ENCODE measurements around the gene KCNIP1.

The KCNIP1 gene

GRCh38 chr5:170731052-170731451 lies 227.2 kb downstream of the KCNIP1 start:
- no peak overlapping the region for H2AFZ ChIP-seq (ENCODE audit: low read length)
- no peaks in the 10 kb centered on the region for H3K4me1 ChIP-seq (ENCODE audit: control insufficient read depth in 2 of 2, insufficient read depth in 1 of 2, low read depth in 1 of 2, low read length in 2 of 2)
- no peak overlapping the region for H4K91ac ChIP-seq (ENCODE audit: low read depth, low read length, poor library complexity)
- H3K23ac ChIP-seq (ENCODE audit: low read depth, low read length, poor library complexity) = no peak overlapping the region
- H3K27me3 ChIP-seq (ENCODE audit: control insufficient read depth in 3 of 3, insufficient read depth in 3 of 3, low read depth in 1 of 3, low read length in 3 of 3) = peaks cover 0 to 2% (median 0%) of the 10 kb centered on the region in 3 experiments
- WGBS, 2 donors (ENCODE audit: extremely low coverage in 2 of 2, insufficient read length in 2 of 2, insufficient replicate concordance in 1 of 2) = no CpG with 5 or more reads among the region's 1 CpG
- H2BK5ac ChIP-seq (ENCODE audit: low read length) = no peak overlapping the region
- no peak overlapping the region for H2BK120ac ChIP-seq (ENCODE audit: low read depth, low read length)
- no peak overlapping the region for H2BK15ac ChIP-seq (ENCODE audit: low read length)
- no peak overlapping the region for H3K4me3 ChIP-seq (ENCODE audit: low read length in 2 of 2)
- H3K14ac ChIP-seq (ENCODE audit: low read length) = no peak overlapping the region
- H3K36me3 ChIP-seq (replicated peaks in 1 of 2; ENCODE audit: control insufficient read depth in 2 of 2, insufficient read depth in 2 of 2, low read length in 2 of 2) = no peaks in the 10 kb centered on the region
- H3K4me2 ChIP-seq (ENCODE audit: insufficient read depth, low read length, poor library complexity, severe bottlenecking) = no peak overlapping the region
- no peak overlapping the region for H2BK12ac ChIP-seq (ENCODE audit: low read length)
- no peak overlapping the region for H2AK5ac ChIP-seq (ENCODE audit: low read depth, low read length)
- H3K9me3 ChIP-seq (replicated peaks in 1 of 2; ENCODE audit: control insufficient read depth in 2 of 2, insufficient read depth in 1 of 2, low read depth in 1 of 2, low read length in 2 of 2) = peaks cover 0 to 5% of the 10 kb centered on the region in 2 donors
- H3K79me1 ChIP-seq (ENCODE audit: low read depth, low read length) = no peaks in the 10 kb centered on the region
- H3K9ac ChIP-seq (ENCODE audit: low read depth, low read length, poor library complexity) = no peak overlapping the region
- H4K8ac ChIP-seq (ENCODE audit: low read depth, low read length) = no peak overlapping the region
- H3K4ac ChIP-seq (ENCODE audit: low read length) = no peak overlapping the region
- no peak for DNase-seq (ENCODE audit: low spot score)
- no peak overlapping the region for H3K18ac ChIP-seq (ENCODE audit: low read length)
- no peak overlapping the region for H3K27ac ChIP-seq (replicated peaks; ENCODE audit: low read length)

- H3K36me3 ChIP-seq (replicated peaks in 1 of 2; ENCODE audit: control insufficient read depth in 2 of 2, insufficient read depth in 2 of 2, low read length in 2 of 2) = no peaks in the 10 kb centered on the region
- H3K14ac ChIP-seq (ENCODE audit: low read length) = no peak overlapping the region
- no peak overlapping the region for H2AFZ ChIP-seq (ENCODE audit: low read length)
- H2BK15ac ChIP-seq (ENCODE audit: low read length) = no peak overlapping the region
- peaks cover 0 to 2% (median 0%) of the 10 kb centered on the region in 3 experiments for H3K27me3 ChIP-seq (ENCODE audit: control insufficient read depth in 3 of 3, insufficient read depth in 3 of 3, low read depth in 1 of 3, low read length in 3 of 3)
- H3K27ac ChIP-seq (replicated peaks; ENCODE audit: low read length) = no peak overlapping the region
- H3K9me3 ChIP-seq (replicated peaks in 1 of 2; ENCODE audit: control insufficient read depth in 2 of 2, insufficient read depth in 1 of 2, low read depth in 1 of 2, low read length in 2 of 2) = peaks cover 0 to 5% of the 10 kb centered on the region in 2 donors
- no peak overlapping the region for H3K4me2 ChIP-seq (ENCODE audit: insufficient read depth, low read length, poor library complexity, severe bottlenecking)
- H3K79me1 ChIP-seq (ENCODE audit: low read depth, low read length) = no peaks in the 10 kb centered on the region
- H2BK5ac ChIP-seq (ENCODE audit: low read length) = no peak overlapping the region
- no peak for DNase-seq (ENCODE audit: low spot score)
- no peak overlapping the region for H4K91ac ChIP-seq (ENCODE audit: low read depth, low read length, poor library complexity)
- no peak overlapping the region for H3K9ac ChIP-seq (ENCODE audit: low read depth, low read length, poor library complexity)
- H4K8ac ChIP-seq (ENCODE audit: low read depth, low read length) = no peak overlapping the region
- no peaks in the 10 kb centered on the region for H3K4me1 ChIP-seq (ENCODE audit: control insufficient read depth in 2 of 2, insufficient read depth in 1 of 2, low read depth in 1 of 2, low read length in 2 of 2)
- H3K18ac ChIP-seq (ENCODE audit: low read length) = no peak overlapping the region
- no CpG with 5 or more reads among the region's 2 CpGs for WGBS, 2 donors (ENCODE audit: extremely low coverage in 2 of 2, insufficient read length in 2 of 2, insufficient replicate concordance in 1 of 2)
- H2BK120ac ChIP-seq (ENCODE audit: low read depth, low read length) = no peak overlapping the region
- no peak overlapping the region for H2AK5ac ChIP-seq (ENCODE audit: low read depth, low read length)
- no peak overlapping the region for H3K23ac ChIP-seq (ENCODE audit: low read depth, low read length, poor library complexity)
- no peak overlapping the region for H2BK12ac ChIP-seq (ENCODE audit: low read length)
- no peak overlapping the region for H3K4ac ChIP-seq (ENCODE audit: low read length)
- no peak overlapping the region for H3K4me3 ChIP-seq (ENCODE audit: low read length in 2 of 2)
Measured at GRCh38 chr5:170732685-170733084, 228.9 kb downstream of the KCNIP1 start.

GRCh38 chr5:170736966-170737365 lies 233.1 kb downstream of the KCNIP1 start:
- H3K4me3 ChIP-seq (ENCODE audit: low read length in 2 of 2) = no peak overlapping the region
- WGBS, 2 donors (ENCODE audit: extremely low coverage in 2 of 2, insufficient read length in 2 of 2, insufficient replicate concordance in 1 of 2) = no CpG with 5 or more reads among the region's 3 CpGs

GRCh38 chr5:170737591-170737990 lies 233.8 kb downstream of the KCNIP1 start:
- H3K9me3 ChIP-seq (replicated peaks in 1 of 2; ENCODE audit: control insufficient read depth in 2 of 2, insufficient read depth in 1 of 2, low read depth in 1 of 2, low read length in 2 of 2) = peaks cover 0 to 5% of the 10 kb centered on the region in 2 donors
- no peak overlapping the region for H3K14ac ChIP-seq (ENCODE audit: low read length)
- no peak overlapping the region for H3K4me3 ChIP-seq (ENCODE audit: low read length in 2 of 2)
- H3K79me1 ChIP-seq (ENCODE audit: low read depth, low read length) = no peaks in the 10 kb centered on the region
- H3K9ac ChIP-seq (ENCODE audit: low read depth, low read length, poor library complexity) = no peak overlapping the region
- H2BK12ac ChIP-seq (ENCODE audit: low read length) = no peak overlapping the region
- H2AK5ac ChIP-seq (ENCODE audit: low read depth, low read length) = no peak overlapping the region
- peaks cover 0 to 2% (median 0%) of the 10 kb centered on the region in 3 experiments for H3K27me3 ChIP-seq (ENCODE audit: control insufficient read depth in 3 of 3, insufficient read depth in 3 of 3, low read depth in 1 of 3, low read length in 3 of 3)
- no peak overlapping the region for H3K4me2 ChIP-seq (ENCODE audit: insufficient read depth, low read length, poor library complexity, severe bottlenecking)
- no peak overlapping the region for H2BK5ac ChIP-seq (ENCODE audit: low read length)
- no peak overlapping the region for H2BK15ac ChIP-seq (ENCODE audit: low read length)
- H3K27ac ChIP-seq (replicated peaks; ENCODE audit: low read length) = no peak overlapping the region
- no peaks in the 10 kb centered on the region for H3K36me3 ChIP-seq (replicated peaks in 1 of 2; ENCODE audit: control insufficient read depth in 2 of 2, insufficient read depth in 2 of 2, low read length in 2 of 2)
- WGBS, 2 donors (ENCODE audit: extremely low coverage in 2 of 2, insufficient read length in 2 of 2, insufficient replicate concordance in 1 of 2) = no CpG with 5 or more reads among the region's 1 CpG
- H2BK120ac ChIP-seq (ENCODE audit: low read depth, low read length) = no peak overlapping the region
- no peak overlapping the region for H4K8ac ChIP-seq (ENCODE audit: low read depth, low read length)
- DNase-seq (ENCODE audit: low spot score) = no peak
- H3K4me1 ChIP-seq (ENCODE audit: control insufficient read depth in 2 of 2, insufficient read depth in 1 of 2, low read depth in 1 of 2, low read length in 2 of 2) = no peaks in the 10 kb centered on the region
- H3K23ac ChIP-seq (ENCODE audit: low read depth, low read length, poor library complexity) = no peak overlapping the region
- H3K4ac ChIP-seq (ENCODE audit: low read length) = no peak overlapping the region
- no peak overlapping the region for H4K91ac ChIP-seq (ENCODE audit: low read depth, low read length, poor library complexity)
- H3K18ac ChIP-seq (ENCODE audit: low read length) = no peak overlapping the region
- H2AFZ ChIP-seq (ENCODE audit: low read length) = no peak overlapping the region

More at GRCh38 chr5:170736966-170737365, 233.1 kb downstream of the KCNIP1 start:
- H2BK5ac ChIP-seq (ENCODE audit: low read length) = no peak overlapping the region
- no peak overlapping the region for H3K18ac ChIP-seq (ENCODE audit: low read length)
- no peak overlapping the region for H3K4ac ChIP-seq (ENCODE audit: low read length)
- no peak overlapping the region for H3K23ac ChIP-seq (ENCODE audit: low read depth, low read length, poor library complexity)
- H4K8ac ChIP-seq (ENCODE audit: low read depth, low read length) = no peak overlapping the region
- H2BK15ac ChIP-seq (ENCODE audit: low read length) = no peak overlapping the region
- peaks cover 0 to 5% of the 10 kb centered on the region in 2 donors for H3K9me3 ChIP-seq (replicated peaks in 1 of 2; ENCODE audit: control insufficient read depth in 2 of 2, insufficient read depth in 1 of 2, low read depth in 1 of 2, low read length in 2 of 2)
- H3K4me1 ChIP-seq (ENCODE audit: control insufficient read depth in 2 of 2, insufficient read depth in 1 of 2, low read depth in 1 of 2, low read length in 2 of 2) = no peaks in the 10 kb centered on the region
- no peak overlapping the region for H3K14ac ChIP-seq (ENCODE audit: low read length)
- no peaks in the 10 kb centered on the region for H3K36me3 ChIP-seq (replicated peaks in 1 of 2; ENCODE audit: control insufficient read depth in 2 of 2, insufficient read depth in 2 of 2, low read length in 2 of 2)
- no peak overlapping the region for H2BK12ac ChIP-seq (ENCODE audit: low read length)
- H4K91ac ChIP-seq (ENCODE audit: low read depth, low read length, poor library complexity) = no peak overlapping the region
- no peaks in the 10 kb centered on the region for H3K79me1 ChIP-seq (ENCODE audit: low read depth, low read length)
- H3K4me2 ChIP-seq (ENCODE audit: insufficient read depth, low read length, poor library complexity, severe bottlenecking) = no peak overlapping the region
- H2AFZ ChIP-seq (ENCODE audit: low read length) = no peak overlapping the region
- DNase-seq (ENCODE audit: low spot score) = no peak
- H3K9ac ChIP-seq (ENCODE audit: low read depth, low read length, poor library complexity) = no peak overlapping the region
- H3K27ac ChIP-seq (replicated peaks; ENCODE audit: low read length) = no peak overlapping the region
- no peak overlapping the region for H2BK120ac ChIP-seq (ENCODE audit: low read depth, low read length)
- peaks cover 0 to 2% (median 0%) of the 10 kb centered on the region in 3 experiments for H3K27me3 ChIP-seq (ENCODE audit: control insufficient read depth in 3 of 3, insufficient read depth in 3 of 3, low read depth in 1 of 3, low read length in 3 of 3)
- no peak overlapping the region for H2AK5ac ChIP-seq (ENCODE audit: low read depth, low read length)

Measured in neuronal stem cell (in vitro differentiated cells).